Mesothelial cell of epicardium (in vitro differentiated cells): ENCODE data around the gene PRDM10. TPM values are rescaled to one million over a fixed set of nuclear protein-coding genes. Genes with fewer than 3 reads are reported as not detected.

Experiments
- DNase-seq, 2 experiments: peaks; one replicate each; pipeline ENCODE4 v3.0.0; 2021; ENCODE audit warnings: low spot score in 2 of 2; ENCODE audit not compliant: unreplicated experiment in 2 of 2
- H3K27ac Mint-ChIP-seq: 2 replicates; pipeline ENCODE4 v1.8.0; 2021; ENCODE audit warnings: mixed read lengths
- H3K27me3 Mint-ChIP-seq: 2 replicates; pipeline ENCODE4 v1.8.0; 2021; ENCODE audit warnings: low read depth, mixed read lengths
- H3K36me3 Mint-ChIP-seq: 2 replicates; pipeline ENCODE4 v1.8.0; 2021; ENCODE audit warnings: mixed read lengths
- H3K4me1 Mint-ChIP-seq: 2 replicates; pipeline ENCODE4 v1.8.0; 2021; ENCODE audit warnings: mixed read lengths
- H3K4me3 Mint-ChIP-seq: 2 replicates; pipeline ENCODE4 v1.8.0; 2021; ENCODE audit warnings: mild to moderate bottlenecking, moderate library complexity, mixed read lengths
- H3K9me3 Mint-ChIP-seq: 2 replicates; pipeline ENCODE4 v1.8.0; 2021; ENCODE audit warnings: mixed read lengths
- total RNA-seq: library from RNA; stranded (reverse); gene quantifications from 3 replicates; pipeline ENCODE4 v1.2.1, GENCODE V29; 2021
- TF ChIP-seq, protein P1 (sequence below): fragments of 200-600 bp; sonication (generic); IDR thresholded peaks from one replicate; pipeline ENCODE4 v1.5.0; 2021; ENCODE audit warnings: antibody characterized with exemption; ENCODE audit not compliant: unreplicated experiment

Gene PRDM10
- total RNA-seq, 1 donor from 2014 or later: 17.8 TPM

DNA sequence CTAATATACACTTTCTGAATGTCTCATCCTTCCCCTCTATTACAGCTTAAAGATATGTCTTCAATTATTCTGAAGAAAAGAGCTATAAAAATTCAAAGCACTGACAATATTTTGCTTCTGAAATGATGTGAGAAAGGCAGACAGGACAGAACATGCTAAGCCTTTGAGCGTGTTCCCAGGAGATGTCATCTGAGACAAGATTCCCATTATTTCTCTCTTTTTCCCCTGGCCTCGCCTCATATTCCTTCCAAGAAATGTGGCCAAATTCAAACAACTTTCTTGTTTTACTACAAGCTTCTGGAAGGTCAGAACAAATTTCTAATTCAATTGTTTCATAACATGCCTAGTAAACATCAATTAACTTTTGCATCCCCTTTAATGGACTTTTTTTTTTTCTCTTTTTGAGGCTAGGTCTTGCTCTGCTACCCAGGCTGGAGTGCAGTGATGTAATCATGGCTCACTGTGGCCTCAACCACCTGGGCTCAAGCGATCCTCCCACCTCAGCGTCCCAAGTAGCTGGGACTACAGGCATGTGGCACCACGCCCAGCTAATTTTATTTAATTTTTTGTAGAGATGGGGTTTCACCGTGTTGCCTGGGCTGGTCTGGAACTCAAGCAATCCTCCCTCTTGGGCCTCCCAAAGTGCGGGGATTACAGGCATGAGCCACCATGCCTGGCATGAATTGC lies 70.1 kb downstream of the PRDM10 start:
- no peaks in the 10 kb centered on the region for H3K9me3 Mint-ChIP-seq
- TF ChIP-seq, protein P1, sequence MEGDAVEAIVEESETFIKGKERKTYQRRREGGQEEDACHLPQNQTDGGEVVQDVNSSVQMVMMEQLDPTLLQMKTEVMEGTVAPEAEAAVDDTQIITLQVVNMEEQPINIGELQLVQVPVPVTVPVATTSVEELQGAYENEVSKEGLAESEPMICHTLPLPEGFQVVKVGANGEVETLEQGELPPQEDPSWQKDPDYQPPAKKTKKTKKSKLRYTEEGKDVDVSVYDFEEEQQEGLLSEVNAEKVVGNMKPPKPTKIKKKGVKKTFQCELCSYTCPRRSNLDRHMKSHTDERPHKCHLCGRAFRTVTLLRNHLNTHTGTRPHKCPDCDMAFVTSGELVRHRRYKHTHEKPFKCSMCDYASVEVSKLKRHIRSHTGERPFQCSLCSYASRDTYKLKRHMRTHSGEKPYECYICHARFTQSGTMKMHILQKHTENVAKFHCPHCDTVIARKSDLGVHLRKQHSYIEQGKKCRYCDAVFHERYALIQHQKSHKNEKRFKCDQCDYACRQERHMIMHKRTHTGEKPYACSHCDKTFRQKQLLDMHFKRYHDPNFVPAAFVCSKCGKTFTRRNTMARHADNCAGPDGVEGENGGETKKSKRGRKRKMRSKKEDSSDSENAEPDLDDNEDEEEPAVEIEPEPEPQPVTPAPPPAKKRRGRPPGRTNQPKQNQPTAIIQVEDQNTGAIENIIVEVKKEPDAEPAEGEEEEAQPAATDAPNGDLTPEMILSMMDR: no peak
- H3K27ac Mint-ChIP-seq: no peak overlapping the region
- no peak for DNase-seq
- no peaks in the 10 kb centered on the region for H3K27me3 Mint-ChIP-seq
- H3K36me3 Mint-ChIP-seq: peaks cover 31% of the 10 kb centered on the region
- H3K4me3 Mint-ChIP-seq: no peak overlapping the region
- peaks cover 2% of the 10 kb centered on the region for H3K4me1 Mint-ChIP-seq

DNA sequence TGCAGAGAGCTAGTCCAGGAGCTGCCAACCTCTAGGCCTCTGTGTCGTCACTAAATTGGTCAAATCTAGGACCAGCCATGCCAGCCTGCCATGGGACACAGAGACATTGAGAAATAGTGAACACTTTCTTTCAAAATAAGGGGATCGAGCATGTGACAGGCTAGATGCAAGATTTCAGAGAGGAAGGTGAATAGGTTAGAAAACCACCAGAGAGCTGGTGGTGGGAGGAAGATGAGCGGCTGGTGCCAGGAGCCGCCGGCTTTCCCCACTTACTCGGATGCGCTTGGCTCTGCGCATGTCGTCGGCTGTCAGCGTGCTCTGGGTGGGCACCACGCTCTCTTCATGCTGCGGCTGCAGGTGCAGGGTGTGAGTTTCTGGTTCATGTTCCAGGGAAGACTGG lies 71.9 kb downstream of the PRDM10 start:
- peaks cover 32% of the 10 kb centered on the region for H3K36me3 Mint-ChIP-seq
- no peak overlapping the region for H3K4me3 Mint-ChIP-seq
- peaks cover 2% of the 10 kb centered on the region for H3K4me1 Mint-ChIP-seq
- H3K27ac Mint-ChIP-seq: no peak overlapping the region
- H3K27me3 Mint-ChIP-seq: no peaks in the 10 kb centered on the region
- no peak for DNase-seq
- H3K9me3 Mint-ChIP-seq: no peaks in the 10 kb centered on the region
- TF ChIP-seq, protein P1: no peak

DNA sequence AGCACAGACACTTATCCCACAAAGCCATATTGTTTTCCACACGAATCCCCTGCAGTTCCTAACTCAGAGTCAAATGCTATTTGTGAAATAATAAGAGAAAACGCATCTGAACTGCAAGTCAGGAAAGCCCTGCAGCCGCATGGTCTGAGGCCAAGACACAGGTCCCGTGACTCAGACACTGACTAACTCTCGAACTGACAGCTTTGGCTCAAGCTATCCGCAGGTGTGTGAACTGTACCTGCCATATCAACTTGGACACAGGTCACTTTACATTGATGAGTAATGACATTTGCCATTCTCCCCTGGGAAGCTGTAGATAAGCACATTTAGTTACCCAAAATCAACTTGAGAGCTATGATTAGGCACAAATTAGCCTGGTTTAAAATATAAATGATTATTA lies 72.3 kb downstream of the PRDM10 start:
- TF ChIP-seq, protein P1: no peak
- Mint-ChIP-seq H3K36me3 (peaks cover 35% of the 10 kb centered on the region), H3K9me3 (no peaks in the 10 kb centered on the region)

DNA sequence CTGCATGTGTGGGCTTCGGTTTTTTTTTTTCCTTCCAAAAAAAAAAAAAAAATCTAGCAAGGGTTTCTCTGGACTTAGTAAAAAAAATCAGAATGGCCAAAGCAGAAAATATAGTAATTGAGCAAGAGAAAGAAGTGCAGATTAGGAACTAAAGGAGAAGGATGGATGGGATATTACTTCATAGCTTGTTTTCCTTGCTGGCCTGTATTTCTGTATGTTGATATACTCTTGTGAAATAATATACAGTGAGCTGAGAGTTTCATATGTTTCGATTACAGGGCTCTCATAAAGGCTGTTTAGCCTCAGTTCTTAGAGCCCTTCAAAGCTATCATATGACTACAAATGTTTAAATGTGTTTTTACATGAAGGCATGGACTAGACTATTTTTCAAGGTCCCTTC lies 72.9 kb downstream of the PRDM10 start:
- Mint-ChIP-seq H3K27me3 (no peaks in the 10 kb centered on the region), H3K4me1 (peaks cover 2% of the 10 kb centered on the region), H3K36me3 (peaks cover 36% of the 10 kb centered on the region), H3K27ac (no peak overlapping the region), H3K4me3 (no peak overlapping the region), H3K9me3 (no peaks in the 10 kb centered on the region)
- DNase-seq: no peak
- TF ChIP-seq, protein P1: no peak

More for the DNA sequence above, 72.3 kb downstream of the PRDM10 start:
- no peak overlapping the region for H3K27ac Mint-ChIP-seq
- peaks cover 2% of the 10 kb centered on the region for H3K4me1 Mint-ChIP-seq
- H3K27me3 Mint-ChIP-seq: no peaks in the 10 kb centered on the region
- no peak for DNase-seq
- H3K4me3 Mint-ChIP-seq: no peak overlapping the region

DNA sequence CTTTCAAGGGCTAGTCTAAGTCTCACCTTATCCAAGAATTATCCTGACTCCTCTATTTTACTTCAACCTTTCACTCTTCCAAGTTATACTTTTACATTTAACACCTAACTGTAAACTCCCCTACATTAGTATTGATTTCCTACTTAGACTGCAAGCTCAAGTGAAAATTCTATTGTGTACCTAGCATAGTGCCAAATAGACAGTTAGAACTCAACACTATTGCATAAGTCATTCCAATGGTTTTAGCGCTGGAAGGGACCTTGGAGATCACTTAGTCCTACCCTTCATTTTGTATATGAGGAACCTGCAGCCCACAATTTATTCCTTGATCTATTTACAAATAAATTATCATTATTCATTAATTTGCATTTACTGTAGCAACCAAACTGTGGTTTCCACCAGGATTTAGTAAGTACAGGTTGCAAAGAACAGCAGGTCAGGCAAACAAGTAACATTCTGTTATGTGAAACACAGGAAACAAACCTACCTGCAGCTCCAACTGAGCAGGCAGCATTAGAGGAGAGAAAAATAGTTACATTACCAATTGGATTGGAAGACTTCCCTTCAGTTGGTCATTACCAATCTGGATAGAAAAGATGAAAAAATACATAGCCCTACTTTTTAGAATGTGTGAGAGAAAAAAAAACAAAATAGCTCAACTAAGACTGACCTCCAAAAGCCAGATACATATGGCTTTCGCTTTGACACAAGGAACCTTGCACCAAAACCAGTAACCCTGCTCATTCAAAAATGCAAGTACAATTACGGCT lies 73.5 kb downstream of the PRDM10 start:
- peaks cover 33% of the 10 kb centered on the region for H3K36me3 Mint-ChIP-seq
- TF ChIP-seq, protein P1: no peak
- H3K9me3 Mint-ChIP-seq: no peaks in the 10 kb centered on the region
- peaks cover 2% of the 10 kb centered on the region for H3K4me1 Mint-ChIP-seq
- no peak overlapping the region for H3K4me3 Mint-ChIP-seq
- no peak for DNase-seq
- no peak overlapping the region for H3K27ac Mint-ChIP-seq
- H3K27me3 Mint-ChIP-seq: no peaks in the 10 kb centered on the region
